Endometrial microvascular endothelial cells (primary cell): Measurements from ENCODE around the gene RASAL2. TPM values are rescaled to one million over a fixed set of nuclear protein-coding genes. Genes with fewer than 3 reads are reported as not detected.
"Not testable (repeated sequence)": the region's sequence is repeated elsewhere in the genome, so short reads cannot be mapped to it uniquely, and the experiment has no call there.

Experiments used
- in situ Hi-C: cut with HindIII; loops from 2 replicates; pipeline ENCODE4 v1.10.0; 2017; ENCODE audit warnings: low sequenced_read_pairs, low pct_unique_long_range_greater_than_20kb; ENCODE audit errors: inconsistent ontology term
- total RNA-seq: library from RNA; depleted of rRNA; stranded (reverse); fragments of >200 nt; gene quantifications from one replicate; pipeline ENCODE4 v1.2.3, GENCODE V29; 2015; ENCODE audit errors: inconsistent ontology term

RASAL2 gene
- total RNA-seq, 1 donor from 2014 or later = 11.8 TPM

DNA sequence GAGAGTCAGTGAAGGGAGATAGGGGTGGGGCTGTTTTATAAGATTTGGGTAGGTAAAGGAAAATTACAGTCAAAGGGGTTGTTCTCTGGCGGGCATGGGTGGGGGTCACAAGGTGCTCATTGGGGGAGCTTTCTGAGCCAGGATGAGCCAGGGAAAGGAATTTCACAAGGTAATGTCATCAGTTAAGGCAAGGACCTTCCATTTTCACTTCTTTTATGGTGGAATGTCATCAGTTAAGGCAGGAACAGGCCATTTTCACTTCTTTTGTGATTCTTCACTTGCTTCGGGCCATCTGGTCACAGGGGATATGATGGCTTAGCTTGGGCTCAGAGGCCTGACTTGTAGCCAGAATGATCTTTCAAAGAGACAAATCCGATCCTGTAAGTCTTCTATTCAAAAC is 159.7 kb downstream of the RASAL2 start:
- in situ Hi-C loops = not testable (repeated sequence)

GRCh38 chr1:178254433-178254832 is 160.5 kb downstream of the RASAL2 start:
- in situ Hi-C loops = no loop called here

GRCh38 chr1:178258536-178258935 is 164.6 kb downstream of the RASAL2 start:
- in situ Hi-C loops = no loop called here

DNA sequence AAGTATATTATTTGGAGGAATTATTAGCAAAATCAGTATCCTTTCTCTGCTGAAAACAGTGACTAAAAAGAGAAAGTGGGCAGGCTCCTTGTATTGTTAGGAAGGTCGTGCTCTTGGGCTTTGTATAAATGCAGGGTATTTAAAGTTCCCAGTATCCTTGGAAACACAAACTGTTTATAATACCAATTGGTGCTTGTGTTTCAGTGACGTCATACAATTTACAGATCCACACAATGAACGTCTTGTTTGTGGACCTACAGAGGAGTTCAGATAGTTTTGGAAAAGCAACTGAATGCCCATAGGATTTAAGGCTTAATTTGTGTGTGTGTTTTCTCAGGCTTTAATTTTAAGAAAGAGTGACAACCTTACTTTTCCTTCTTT is 168.2 kb downstream of the RASAL2 start:
- in situ Hi-C loops = no loop called here

DNA sequence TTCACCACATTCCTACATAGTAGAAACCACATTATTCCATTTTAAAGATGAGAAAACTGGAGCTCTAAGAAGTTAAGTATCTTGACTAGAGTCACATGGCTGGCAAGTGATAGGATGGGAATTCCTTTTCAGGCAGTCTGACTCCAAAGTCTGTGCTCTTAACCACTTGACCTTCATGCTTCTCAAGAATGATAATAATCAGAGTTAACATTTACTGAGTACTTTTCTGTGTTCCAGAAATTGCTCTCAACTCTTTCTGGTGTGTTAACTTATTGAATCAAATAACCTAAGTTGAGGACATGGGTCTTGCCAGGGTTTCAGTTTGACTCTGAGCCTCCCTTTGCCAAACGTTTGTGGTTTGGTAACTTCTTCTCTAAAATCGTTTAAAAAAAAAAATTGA is 169.4 kb downstream of the RASAL2 start:
- in situ Hi-C loops = no loop called here

DNA sequence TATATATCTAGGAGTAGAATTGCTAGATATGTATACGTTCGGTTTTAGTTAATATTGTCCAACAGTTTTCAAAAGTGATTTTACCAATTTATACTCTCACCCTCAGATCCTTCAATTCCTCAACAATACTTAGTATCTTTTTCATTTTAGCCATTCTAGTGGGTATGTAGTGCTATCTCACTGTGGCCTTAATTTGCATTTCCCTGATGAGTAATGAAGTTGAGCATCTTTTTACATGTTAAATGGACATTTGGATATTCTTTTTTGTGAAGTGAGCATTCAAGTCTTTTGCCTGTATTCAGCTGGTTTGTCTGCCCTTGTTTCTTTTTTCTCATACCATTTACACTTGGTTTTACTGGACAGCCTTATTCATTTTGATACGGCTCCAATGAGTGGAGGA is 172.2 kb downstream of the RASAL2 start:
- in situ Hi-C loops = no loop called here

DNA sequence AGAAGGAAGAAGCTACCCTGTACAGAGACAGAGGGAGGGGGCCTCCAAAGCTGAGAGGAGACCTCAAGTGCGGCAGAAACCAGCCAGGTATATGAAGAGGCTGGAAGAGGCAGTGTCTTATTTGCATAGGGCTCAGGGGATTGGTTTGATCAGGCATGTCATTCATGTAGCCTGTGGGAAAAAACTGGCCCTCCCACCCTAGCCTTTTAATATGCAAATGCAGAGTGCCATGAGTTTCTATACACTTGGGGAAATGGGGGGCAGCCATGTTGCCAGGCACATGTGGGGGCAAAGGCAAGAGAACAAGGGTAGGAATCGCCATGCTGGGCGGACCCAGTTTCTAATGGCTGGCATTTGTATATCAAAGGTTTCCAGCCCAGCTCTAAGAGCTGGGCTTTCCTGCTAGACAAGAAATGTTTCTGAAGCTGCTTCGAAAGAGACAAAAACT is 172.7 kb downstream of the RASAL2 start:
- in situ Hi-C loops = no loop called here

- in situ Hi-C loops = no loop called here
Observed at GRCh38 chr1:178267646-178268094, 173.8 kb downstream of the RASAL2 start.

DNA sequence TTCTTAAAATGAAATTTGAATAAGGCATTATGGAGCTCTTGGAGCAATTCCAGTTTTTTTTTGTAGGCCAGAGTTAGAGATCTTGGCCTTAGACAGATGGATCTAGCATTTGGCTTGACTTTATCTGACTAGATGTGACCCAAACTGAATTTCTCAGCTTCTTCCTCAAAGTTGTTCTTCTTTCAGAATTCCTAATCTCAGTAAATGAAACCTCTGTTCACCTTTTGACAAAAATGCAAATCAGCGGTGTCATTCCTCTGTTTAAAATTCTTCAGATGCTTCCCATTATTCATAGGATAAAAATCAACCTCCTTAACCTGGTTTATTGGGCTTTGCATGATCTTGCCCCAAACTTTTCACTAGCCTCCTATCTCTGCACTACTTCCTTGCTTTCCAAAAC is 177.6 kb downstream of the RASAL2 start:
- in situ Hi-C loops = no loop called here

- in situ Hi-C loops = no loop called here
Observed at GRCh38 chr1:178273707-178274410, 180.0 kb downstream of the RASAL2 start.

- in situ Hi-C loops = no loop called here
Observed at GRCh38 chr1:178275049-178275448, 181.1 kb downstream of the RASAL2 start.

GRCh38 chr1:178275553-178275952 is 181.6 kb downstream of the RASAL2 start:
- in situ Hi-C loops = no loop called here

GRCh38 chr1:178277793-178278530 is 184.1 kb downstream of the RASAL2 start:
- in situ Hi-C loops = no loop called here

DNA sequence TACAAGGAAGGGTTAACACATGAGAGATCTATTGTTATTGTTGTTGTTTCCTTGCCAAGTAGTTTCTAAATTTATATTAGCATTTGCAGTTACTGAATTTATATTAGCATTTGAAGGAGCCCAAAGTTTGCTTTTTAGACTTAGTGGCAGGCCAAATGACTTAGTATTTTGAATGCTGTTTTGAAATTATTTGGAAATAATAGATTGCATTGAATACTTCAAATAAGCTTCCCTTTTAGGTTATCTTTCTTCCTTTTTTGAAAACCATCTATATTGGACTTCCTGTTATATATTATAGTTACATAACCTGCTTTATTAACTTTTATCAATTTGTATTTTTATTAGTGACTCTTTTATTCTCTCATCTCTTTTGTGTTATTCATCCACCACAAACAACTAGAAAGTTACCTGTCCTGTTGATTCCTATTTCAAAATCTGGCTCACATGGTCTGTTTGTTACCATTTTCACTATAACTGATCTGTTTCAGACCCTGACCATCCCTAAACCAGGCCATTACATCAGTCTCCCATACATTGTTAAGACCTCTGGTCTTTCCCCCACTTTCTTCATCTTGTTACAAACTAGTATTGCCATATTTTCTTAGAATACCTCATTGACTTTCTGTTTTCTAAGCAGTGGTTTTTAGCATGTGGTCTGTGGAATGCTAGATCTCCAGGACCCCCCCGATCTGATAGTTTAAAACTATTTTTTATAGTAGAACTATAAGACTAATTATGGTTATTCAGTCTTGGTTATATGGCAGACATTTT is 185.2 kb downstream of the RASAL2 start:
- in situ Hi-C loops = no loop called here

GRCh38 chr1:178282949-178283367 is 189.1 kb downstream of the RASAL2 start:
- in situ Hi-C loops = no loop called here

GRCh38 chr1:178283409-178283808 is 189.5 kb downstream of the RASAL2 start:
- in situ Hi-C loops = no loop called here

DNA sequence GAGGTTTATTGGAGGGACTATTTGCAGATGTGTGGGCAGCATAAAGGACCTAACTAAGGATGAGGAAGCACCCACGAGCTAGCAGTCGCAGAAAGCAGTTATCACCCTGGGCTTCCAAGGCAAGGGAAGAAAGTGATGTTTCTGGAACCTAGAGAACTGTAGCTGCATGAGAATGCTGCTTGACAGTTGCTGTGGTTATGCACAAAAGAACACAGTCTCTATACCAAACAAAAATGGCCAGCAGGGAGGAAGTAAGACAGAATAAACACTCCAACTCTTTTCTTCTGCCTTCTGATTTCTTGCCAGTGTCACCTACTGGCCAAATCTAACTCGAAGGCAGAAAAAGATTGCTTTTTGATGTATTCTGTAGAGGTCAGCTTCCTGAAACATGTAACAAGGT is 190.2 kb downstream of the RASAL2 start:
- in situ Hi-C loops = no loop called here

- in situ Hi-C loops = no loop called here
Observed at GRCh38 chr1:178291166-178291565, 197.3 kb downstream of the RASAL2 start.

DNA sequence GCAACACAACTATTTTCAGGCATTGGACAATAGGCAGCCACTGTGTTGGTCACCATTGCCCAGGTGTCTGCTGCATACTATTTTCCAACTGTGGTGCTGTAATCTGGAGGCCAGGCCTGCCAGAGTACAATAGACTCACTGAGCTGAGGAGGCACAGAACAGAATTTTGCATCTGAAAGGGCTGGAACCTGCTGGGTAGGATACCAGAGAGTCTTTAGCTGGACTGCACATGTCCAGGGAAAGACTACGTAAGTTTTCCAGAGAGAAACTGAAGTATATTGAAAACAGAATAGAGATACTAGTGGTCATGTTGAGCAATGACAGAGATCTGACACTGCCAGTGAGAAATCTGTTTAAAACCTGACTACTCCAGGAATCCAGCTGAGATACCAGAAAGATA is 200.8 kb downstream of the RASAL2 start:
- in situ Hi-C loops = no loop called here

DNA sequence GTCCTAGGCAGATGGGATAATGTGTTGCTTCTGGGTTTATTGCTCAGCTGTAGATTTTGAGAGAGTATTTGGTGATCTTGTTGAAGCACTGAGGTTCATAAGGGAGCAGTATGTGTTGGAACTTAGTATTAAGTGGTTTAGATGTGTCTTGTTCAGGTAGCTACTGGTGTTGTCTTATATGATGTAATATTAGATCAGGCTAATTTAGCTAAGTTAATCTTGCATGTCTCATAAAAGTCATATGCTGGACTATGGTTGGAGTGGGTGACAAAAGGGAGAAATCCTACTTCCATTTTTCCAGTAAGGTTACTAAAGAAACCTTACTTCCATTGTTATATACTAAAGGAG is 206.4 kb downstream of the RASAL2 start:
- in situ Hi-C loops = no loop called here
